ENCODE results near the gene SCNN1G. TPM values are rescaled to one million over a fixed set of nuclear protein-coding genes. Genes with fewer than 3 reads are reported as not detected.
A peak's percentile ranks its signal among the peaks of the same experiment; 100 is the strongest.

The SCNN1G gene
- total and polyA plus RNA-seq, 4 donors: not detected

- H3K9ac ChIP-seq (ENCODE audit: low read depth in 1 of 2, low read length in 2 of 2): no peak overlapping the region
- H3K9me3 ChIP-seq (ENCODE audit: control insufficient read depth in 4 of 4, low read length in 3 of 4): peaks cover 3 to 13% (median 7%) of the 10 kb centered on the region in 4 donors
- no peaks in the 10 kb centered on the region for H3K27me3 ChIP-seq (ENCODE audit: control insufficient read depth in 4 of 4, insufficient read depth in 4 of 4, low read length in 3 of 4)
- TF ChIP-seq SP1 (IDR thresholded peaks at IDR 0.05) (no peak), ATF3 (IDR thresholded peaks at IDR 0.05) (no peak)
- WGBS: 93% methylated on average over 6 of the region's 6 CpGs
- H3K36me3 ChIP-seq (ENCODE audit: control insufficient read depth in 4 of 4, insufficient read depth in 3 of 4, low read depth in 1 of 4, low read length in 3 of 4): peaks cover 0 to 5% (median 0%) of the 10 kb centered on the region in 4 donors
- H3K4me3 ChIP-seq (ENCODE audit: low read depth in 1 of 3, low read length in 3 of 3): no peak overlapping the region
- DNase-seq (ENCODE audit: low spot score): no peak
- no peak overlapping the region for H3K27ac ChIP-seq (ENCODE audit: low read depth in 1 of 2, low read length in 2 of 2)
- H3K4me1 ChIP-seq (ENCODE audit: control insufficient read depth in 4 of 4, insufficient read depth in 4 of 4, low read length in 3 of 4): peaks cover 0 to 18% (median 5%) of the 10 kb centered on the region in 4 donors
Measured at GRCh38 chr16:23141500-23141899, 41.0 kb upstream of the SCNN1G start.

- peaks cover 0 to 18% (median 6%) of the 10 kb centered on the region in 4 donors for H3K4me1 ChIP-seq (ENCODE audit: control insufficient read depth in 4 of 4, insufficient read depth in 4 of 4, low read length in 3 of 4)
- WGBS: 44% methylated on average over 7 of the region's 7 CpGs
Measured at GRCh38 chr16:23141959-23142740, 40.4 kb upstream of the SCNN1G start.

More at GRCh38 chr16:23141959-23142740, 40.4 kb upstream of the SCNN1G start:
- no peak for TF ChIP-seq ATF3 (IDR thresholded peaks at IDR 0.05)
- no peak for TF ChIP-seq EGR1 (IDR thresholded peaks at IDR 0.05; ENCODE audit: low read depth in 2 of 2)
- no peak for TF ChIP-seq NR2F2 (IDR thresholded peaks at IDR 0.05)
- no peak for TF ChIP-seq CTCF (IDR thresholded peaks at IDR 0.05; ENCODE audit: low read depth, low read length, missing input control)
- TF ChIP-seq TAF1 (conservative IDR thresholded peaks at IDR 0.05): no peak
- TF ChIP-seq MAX (IDR thresholded peaks at IDR 0.05): no peak
- peak; percentile 23 for TF ChIP-seq SP1 (IDR thresholded peaks at IDR 0.05)
- peak; percentile 53 to 55 for TF ChIP-seq HNF4A (conservative IDR thresholded peaks at IDR 0.05)
- TF ChIP-seq RAD21 (IDR thresholded peaks at IDR 0.05): no peak
- TF ChIP-seq REST (IDR thresholded peaks at IDR 0.05): peak; percentile 74
- TF ChIP-seq FOXA2 (IDR thresholded peaks at IDR 0.05): no peak
- no peak for TF ChIP-seq FOXA1 (IDR thresholded peaks at IDR 0.05)
- TF ChIP-seq ZBTB33 (IDR thresholded peaks at IDR 0.05): no peak
- TF ChIP-seq RXRA (IDR thresholded peaks at IDR 0.05): no peak
- TF ChIP-seq HNF4G (IDR thresholded peaks at IDR 0.05): no peak
- no peak for TF ChIP-seq YY1 (IDR thresholded peaks at IDR 0.05)
- Histone ChIP-seq H3K27ac (ENCODE audit: low read depth in 1 of 2, low read length in 2 of 2) (no peak overlapping the region), H3K4me3 (ENCODE audit: low read depth in 1 of 3, low read length in 3 of 3) (no peak overlapping the region), H3K36me3 (ENCODE audit: control insufficient read depth in 4 of 4, insufficient read depth in 3 of 4, low read depth in 1 of 4, low read length in 3 of 4) (peaks cover 0 to 1% (median 0%) of the 10 kb centered on the region in 4 donors), H3K9me3 (ENCODE audit: control insufficient read depth in 4 of 4, low read length in 3 of 4) (peaks cover 1 to 7% (median 5%) of the 10 kb centered on the region in 4 donors), H3K27me3 (ENCODE audit: control insufficient read depth in 4 of 4, insufficient read depth in 4 of 4, low read length in 3 of 4) (no peaks in the 10 kb centered on the region), H3K9ac (ENCODE audit: low read depth in 1 of 2, low read length in 2 of 2) (no peak overlapping the region)
- DNase-seq (ENCODE audit: low spot score): no peak
